Thyroid gland (tissue), 4 donors: ENCODE results near the gene AGPAT4.
"Not testable (repeated sequence)": the region's sequence is repeated elsewhere in the genome, so short reads cannot be mapped to it uniquely, and the experiment has no call there.

Experiments used
- CTCF ChIP-seq, 6 experiments: fragments of 200-600 bp in 3 of 6; fragments of 450-650 bp in 3 of 6; sonication (generic) in 3 of 6; IDR thresholded peaks; one replicate each; pipeline ENCODE4 v1.5.1; 2016 to 2019; ENCODE audit warnings: antibody characterized with exemption in 6 of 6, mild to moderate bottlenecking in 2 of 6, inconsistent platforms in 1 of 6, moderate library complexity in 1 of 6
- POLR2A ChIP-seq, 2 donors: fragments of 450-650 bp; IDR thresholded peaks; one replicate each; pipeline ENCODE4 v1.6.1; 2017; ENCODE audit warnings: antibody characterized with exemption in 2 of 2, mild to moderate bottlenecking in 2 of 2, moderate library complexity in 1 of 2

DNA sequence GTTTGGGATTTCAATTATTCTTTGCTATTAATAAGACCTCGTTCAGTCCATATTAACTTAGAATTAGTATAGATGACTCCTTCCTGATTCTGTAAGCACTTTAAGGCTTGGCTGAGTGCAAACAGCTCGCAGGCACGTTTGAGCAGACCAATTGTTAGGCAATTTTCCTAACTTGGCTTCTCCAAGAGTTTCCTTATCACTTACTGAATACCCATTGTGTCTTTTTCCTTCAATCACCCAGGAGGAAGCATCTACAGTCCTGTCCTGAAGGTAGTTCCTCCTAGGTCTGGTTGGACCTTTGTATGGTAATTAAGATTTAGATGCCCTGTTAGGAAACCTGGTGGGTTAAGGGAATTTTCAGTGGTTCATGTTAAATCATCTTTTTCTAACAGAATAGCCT, 39.6 kb upstream of the AGPAT4 start:
- not testable (repeated sequence) for TF ChIP-seq CTCF, POLR2A (IDR thresholded peaks at IDR 0.05)
